Measurements from ENCODE around the gene HNF1A. TPM values are rescaled to one million over a fixed set of nuclear protein-coding genes. Genes with fewer than 3 reads are reported as not detected.

HNF1A gene
- total RNA-seq, 2 donors from 2014 or later, result 0.49 TPM; not detected in 1

GRCh38 chr12:120959111-120959878, 19.0 kb upstream of the HNF1A start:
- no peak for TF ChIP-seq CTCF (IDR thresholded peaks at IDR 0.05)
- Histone ChIP-seq H3K4me3 (no peak overlapping the region), H3K4me1 (ENCODE audit: control insufficient read depth in 1 of 2, low read depth in 2 of 2) (no peaks in the 10 kb centered on the region), H3K27ac (no peak overlapping the region), H3K9me3 (no peaks in the 10 kb centered on the region), H3K36me3 (no peaks in the 10 kb centered on the region), H3K27me3 (replicated peaks; ENCODE audit: insufficient read depth) (no peaks in the 10 kb centered on the region)
- no peak for ATAC-seq (ENCODE audit: insufficient number of reproducible peaks, low FRiP score, low read depth)
- DNase-seq (ENCODE audit: low spot score), result no peak

GRCh38 chr12:120960657-120961056, 17.7 kb upstream of the HNF1A start:
- no peak for TF ChIP-seq CTCF (IDR thresholded peaks at IDR 0.05)
- ATAC-seq (ENCODE audit: insufficient number of reproducible peaks, low FRiP score, low read depth), result no peak
- Histone ChIP-seq H3K36me3 (no peaks in the 10 kb centered on the region), H3K27me3 (replicated peaks; ENCODE audit: insufficient read depth) (no peaks in the 10 kb centered on the region), H3K9me3 (no peaks in the 10 kb centered on the region), H3K4me3 (no peak overlapping the region), H3K4me1 (ENCODE audit: control insufficient read depth in 1 of 2, low read depth in 2 of 2) (no peaks in the 10 kb centered on the region), H3K27ac (no peak overlapping the region)
- no peak for DNase-seq (ENCODE audit: low spot score)

GRCh38 chr12:120961604-120962531, 16.5 kb upstream of the HNF1A start:
- Histone ChIP-seq H3K4me1 (ENCODE audit: control insufficient read depth in 1 of 2, low read depth in 2 of 2) (no peaks in the 10 kb centered on the region), H3K9me3 (no peaks in the 10 kb centered on the region), H3K4me3 (no peak overlapping the region), H3K27me3 (replicated peaks; ENCODE audit: insufficient read depth) (no peaks in the 10 kb centered on the region), H3K27ac (no peak overlapping the region), H3K36me3 (no peaks in the 10 kb centered on the region)
- ATAC-seq (ENCODE audit: insufficient number of reproducible peaks, low FRiP score, low read depth) (no peak), DNase-seq (ENCODE audit: low spot score) (no peak)
- no peak for TF ChIP-seq CTCF (IDR thresholded peaks at IDR 0.05)

GRCh38 chr12:120962532-120963020, 15.8 kb upstream of the HNF1A start:
- DNase-seq (ENCODE audit: low spot score), result no peak
- Histone ChIP-seq H3K27ac (no peak overlapping the region), H3K9me3 (no peaks in the 10 kb centered on the region), H3K36me3 (no peaks in the 10 kb centered on the region), H3K4me3 (no peak overlapping the region), H3K4me1 (ENCODE audit: control insufficient read depth in 1 of 2, low read depth in 2 of 2) (no peaks in the 10 kb centered on the region), H3K27me3 (replicated peaks; ENCODE audit: insufficient read depth) (no peaks in the 10 kb centered on the region)
- no peak for TF ChIP-seq CTCF (IDR thresholded peaks at IDR 0.05)
- no peak for ATAC-seq (ENCODE audit: insufficient number of reproducible peaks, low FRiP score, low read depth)

- no peak for ATAC-seq (ENCODE audit: insufficient number of reproducible peaks, low FRiP score, low read depth)
- H3K27ac ChIP-seq, result no peak overlapping the region
- H3K27me3 ChIP-seq (replicated peaks; ENCODE audit: insufficient read depth), result no peaks in the 10 kb centered on the region
- no peak for TF ChIP-seq CTCF (IDR thresholded peaks at IDR 0.05)
- no peak for DNase-seq (ENCODE audit: low spot score)
- no peak overlapping the region for H3K4me3 ChIP-seq
- no peaks in the 10 kb centered on the region for H3K36me3 ChIP-seq
- no peaks in the 10 kb centered on the region for H3K9me3 ChIP-seq
- no peaks in the 10 kb centered on the region for H3K4me1 ChIP-seq (ENCODE audit: control insufficient read depth in 1 of 2, low read depth in 2 of 2)
Measured at GRCh38 chr12:120964298-120964697, 14.0 kb upstream of the HNF1A start.

Measured in thoracic aorta (tissue), 2 donors.